ENCODE results near the gene HSDL1.
"Not testable (repeated sequence)": the region's sequence is repeated elsewhere in the genome, so short reads cannot be mapped to it uniquely, and the experiment has no call there.

Gene HSDL1

GRCh38 chr16:84137769-84138357 lies 7.1 kb downstream of the HSDL1 start:
- DNase-seq = no peak

GRCh38 chr16:84137287-84137686 lies 7.7 kb downstream of the HSDL1 start:
- DNase-seq = no peak

- no peak for DNase-seq
Observed at GRCh38 chr16:84136331-84137125, 8.4 kb downstream of the HSDL1 start.

- no peak for DNase-seq
Observed at GRCh38 chr16:84132527-84133285, 12.3 kb downstream of the HSDL1 start.

- no peak for DNase-seq
Observed at GRCh38 chr16:84131117-84131516, 13.9 kb downstream of the HSDL1 start.

- DNase-seq = no peak
Observed at GRCh38 chr16:84124257-84125073, 20.5 kb downstream of the HSDL1 start.

- DNase-seq = no peak
Observed at GRCh38 chr16:84121007-84121406, 24.0 kb downstream of the HSDL1 start.

- no peak for DNase-seq
Observed at GRCh38 chr16:84120023-84120422, 25.0 kb downstream of the HSDL1 start.

- no peak for DNase-seq
Observed at GRCh38 chr16:84119368-84119767, 25.6 kb downstream of the HSDL1 start.

GRCh38 chr16:84118315-84118714 lies 26.7 kb downstream of the HSDL1 start:
- DNase-seq = not testable (repeated sequence)

GRCh38 chr16:84117494-84117843 lies 27.5 kb downstream of the HSDL1 start:
- DNase-seq = peak; percentile 46

GRCh38 chr16:84116720-84117493 lies 28.1 kb downstream of the HSDL1 start, which contains the start of gene MBTPS1:
Gene MBTPS1 (minus strand): TSS chr16:84116942. CDS start chr16:84101783, 15,159 bp downstream.
- DNase-seq = peak; percentile 99

- DNase-seq = no peak
Observed at GRCh38 chr16:84115919-84116719, 28.9 kb downstream of the HSDL1 start.

- DNase-seq = not testable (repeated sequence)
Observed at GRCh38 chr16:84111949-84112348, 33.0 kb downstream of the HSDL1 start.

- no peak for DNase-seq
Observed at GRCh38 chr16:84111525-84111924, 33.5 kb downstream of the HSDL1 start.

GRCh38 chr16:84110527-84110926 lies 34.5 kb downstream of the HSDL1 start:
- DNase-seq = no peak

GRCh38 chr16:84109598-84110335 lies 35.2 kb downstream of the HSDL1 start:
- DNase-seq = no peak

GRCh38 chr16:84107921-84108320 lies 37.1 kb downstream of the HSDL1 start:
- DNase-seq = no peak

- no peak for DNase-seq
Observed at GRCh38 chr16:84105948-84106740, 38.8 kb downstream of the HSDL1 start.
